Astrocyte (in vitro differentiated cells and primary cell): Measurements from ENCODE around the gene TERB1. TPM values are rescaled to one million over a fixed set of nuclear protein-coding genes. Genes with fewer than 3 reads are reported as not detected.

ENCODE experiments used
- DNase-seq: peaks from one replicate; pipeline ENCODE4 v3.0.0-alpha.2; 2010; ENCODE audit warnings: low read depth
- FAIRE-seq: peaks from 2 replicates; lab custom pipeline; 2011; peaks lifted over from hg19 to GRCh38; lab: Jason Lieb, UNC
- H2AFZ ChIP-seq: 2 replicates; pipeline ENCODE4 v1.6.0; 2012; ENCODE audit warnings: low read depth, low read length, inconsistent platforms
- H3K27ac ChIP-seq: 2 replicates; pipeline ENCODE4 v1.5.1; 2011; ENCODE audit warnings: low read depth, low read length, inconsistent platforms
- H3K27me3 ChIP-seq: 2 replicates; pipeline ENCODE4 v1.6.0; 2011; ENCODE audit warnings: low read length, inconsistent platforms; ENCODE audit not compliant: insufficient read depth
- H3K36me3 ChIP-seq: 2 replicates; pipeline ENCODE4 v1.5.1; 2011; ENCODE audit warnings: low read length, inconsistent platforms; ENCODE audit not compliant: insufficient read depth
- H3K4me1 ChIP-seq: 2 replicates; pipeline ENCODE4 v1.5.1; 2011; ENCODE audit warnings: low read length, inconsistent platforms; ENCODE audit not compliant: insufficient read depth
- H3K4me2 ChIP-seq: 2 replicates; pipeline ENCODE4 v1.6.0; 2012; ENCODE audit warnings: low read length, inconsistent platforms
- H3K4me3 ChIP-seq: 2 replicates; pipeline ENCODE4 v1.5.1; 2011; ENCODE audit warnings: low read depth, mild to moderate bottlenecking, low read length, inconsistent platforms; ENCODE audit not compliant: insufficient read depth
- H3K79me2 ChIP-seq: 2 replicates; pipeline ENCODE4 v1.6.0; 2012; ENCODE audit warnings: mild to moderate bottlenecking, low read length, inconsistent platforms; ENCODE audit not compliant: insufficient read depth
- H3K9ac ChIP-seq: 2 replicates; pipeline ENCODE4 v1.6.0; 2012; ENCODE audit warnings: mild to moderate bottlenecking, low read length, inconsistent platforms
- H3K9me3 ChIP-seq: 2 replicates; pipeline ENCODE4 v1.5.1; 2012; ENCODE audit warnings: low read depth, mild to moderate bottlenecking, low read length, inconsistent platforms; ENCODE audit not compliant: insufficient read depth
- H4K20me1 ChIP-seq: 2 replicates; pipeline ENCODE4 v1.6.0; 2012; ENCODE audit warnings: low read length, inconsistent platforms; ENCODE audit not compliant: insufficient read depth
- H3K27ac Mint-ChIP-seq: one replicate; pipeline ENCODE4 v1.8.0; 2021; ENCODE audit warnings: mild to moderate bottlenecking, mixed read lengths; ENCODE audit not compliant: unreplicated experiment
- H3K27me3 Mint-ChIP-seq: one replicate; pipeline ENCODE4 v1.8.0; 2021; ENCODE audit warnings: low read depth, mixed read lengths; ENCODE audit not compliant: unreplicated experiment
- H3K36me3 Mint-ChIP-seq: one replicate; pipeline ENCODE4 v1.8.0; 2021; ENCODE audit warnings: low read depth, mixed read lengths; ENCODE audit not compliant: unreplicated experiment
- H3K4me1 Mint-ChIP-seq: one replicate; pipeline ENCODE4 v1.8.0; 2021; ENCODE audit warnings: low read depth, mixed read lengths; ENCODE audit not compliant: unreplicated experiment
- H3K4me3 Mint-ChIP-seq: one replicate; pipeline ENCODE4 v1.8.0; 2021; ENCODE audit warnings: mild to moderate bottlenecking, moderate library complexity, mixed read lengths; ENCODE audit not compliant: unreplicated experiment
- H3K9me3 Mint-ChIP-seq: one replicate; pipeline ENCODE4 v1.8.0; 2021; ENCODE audit warnings: mild to moderate bottlenecking, mixed read lengths; ENCODE audit not compliant: unreplicated experiment
- CTCF ChIP-seq: IDR thresholded peaks from 2 replicates; pipeline ENCODE4 v1.5.1; 2011; ENCODE audit warnings: low read depth, mild to moderate bottlenecking, inconsistent platforms, low read length, moderate library complexity; ENCODE audit not compliant: insufficient read depth
- EZH2 ChIP-seq: IDR thresholded peaks from 2 replicates; pipeline ENCODE4 v1.6.1; 2012; ENCODE audit warnings: mild to moderate bottlenecking, low read length, inconsistent platforms; ENCODE audit not compliant: insufficient read depth
- total RNA-seq: library from RNA; stranded (reverse); gene quantifications from 2 replicates; pipeline ENCODE4 v1.2.1, GENCODE V29; 2021

The TERB1 gene
- total RNA-seq, 1 donor from 2014 or later, result 0.16 TPM

GRCh38 chr16:66754211-66754610, 47.2 kb downstream of the TERB1 start:
- FAIRE-seq, result no peak
- TF ChIP-seq EZH2 (no peak), CTCF (no peak)
- Histone ChIP-seq H3K4me1 (peaks cover 13% of the 10 kb centered on the region), H3K79me2 (peaks cover 29% of the 10 kb centered on the region), H3K36me3 (no peaks in the 10 kb centered on the region), H3K27ac (no peak overlapping the region), H3K9me3 (no peaks in the 10 kb centered on the region), H3K4me3 (no peak overlapping the region), H4K20me1 (peaks cover 17% of the 10 kb centered on the region), H3K27me3 (no peaks in the 10 kb centered on the region), H3K9ac (no peak overlapping the region), H2AFZ (no peak overlapping the region), H3K4me2 (no peak overlapping the region)
- Mint-ChIP-seq H3K9me3 (no peaks in the 10 kb centered on the region), H3K27me3 (no peaks in the 10 kb centered on the region), H3K4me1 (peaks cover 14% of the 10 kb centered on the region), H3K27ac (no peak overlapping the region), H3K36me3 (peaks cover 2% of the 10 kb centered on the region), H3K4me3 (no peak overlapping the region)
- no peak for DNase-seq

- H3K4me3 Mint-ChIP-seq, result no peak overlapping the region
- no peak overlapping the region for H3K4me2 ChIP-seq
- H3K36me3 ChIP-seq, result peaks cover 8% of the 10 kb centered on the region
- no peaks in the 10 kb centered on the region for H3K9me3 ChIP-seq
- H3K9ac ChIP-seq, result no peak overlapping the region
- H3K27ac Mint-ChIP-seq, result no peak overlapping the region
- H3K4me3 ChIP-seq, result no peak overlapping the region
- H3K27ac ChIP-seq, result no peak overlapping the region
- peaks cover 29% of the 10 kb centered on the region for H4K20me1 ChIP-seq
- H3K79me2 ChIP-seq, result peaks cover 41% of the 10 kb centered on the region
- peaks cover 5% of the 10 kb centered on the region for H3K36me3 Mint-ChIP-seq
- H3K4me1 Mint-ChIP-seq, result peaks cover 23% of the 10 kb centered on the region
- H3K9me3 Mint-ChIP-seq, result no peaks in the 10 kb centered on the region
- H3K27me3 ChIP-seq, result no peaks in the 10 kb centered on the region
- DNase-seq (no peak), FAIRE-seq (no peak)
- no peaks in the 10 kb centered on the region for H3K27me3 Mint-ChIP-seq
- H2AFZ ChIP-seq, result no peak overlapping the region
- peaks cover 13% of the 10 kb centered on the region for H3K4me1 ChIP-seq
- TF ChIP-seq CTCF (no peak), EZH2 (no peak)
Measured at GRCh38 chr16:66752958-66753357, 48.4 kb downstream of the TERB1 start.

DNA sequence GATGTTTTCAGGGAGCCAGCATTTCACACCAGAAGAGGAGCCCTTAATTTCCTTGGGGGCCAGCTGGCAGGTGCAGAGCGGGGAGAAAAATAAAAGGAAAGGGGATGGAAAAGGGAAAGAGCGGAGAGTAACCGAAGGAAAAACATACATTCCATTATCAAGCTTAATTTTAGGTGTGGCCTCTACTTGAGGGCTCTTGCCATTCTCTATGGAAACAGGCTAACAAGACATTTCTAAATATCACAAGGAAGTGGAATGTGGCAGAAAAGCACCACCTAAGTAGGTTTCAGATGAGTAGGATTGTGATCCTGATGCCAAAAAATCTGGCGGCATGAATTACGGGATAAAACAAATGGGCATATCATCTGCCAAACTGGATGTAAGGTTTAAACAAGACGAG, 49.0 kb downstream of the TERB1 start:
- no peak for FAIRE-seq
- H3K4me2 ChIP-seq, result peak overlapping the region; percentile 100

More for the DNA sequence above, 49.0 kb downstream of the TERB1 start:
- Histone ChIP-seq H3K27me3 (no peaks in the 10 kb centered on the region), H3K27ac (no peak overlapping the region), H2AFZ (peak overlapping the region; percentile 77), H3K36me3 (peaks cover 12% of the 10 kb centered on the region), H4K20me1 (peaks cover 34% of the 10 kb centered on the region), H3K9me3 (no peaks in the 10 kb centered on the region), H3K9ac (no peak overlapping the region), H3K4me3 (peak overlapping the region; percentile 54), H3K79me2 (peaks cover 46% of the 10 kb centered on the region), H3K4me1 (peaks cover 13% of the 10 kb centered on the region)
- Mint-ChIP-seq H3K4me3 (peak overlapping the region; percentile 77), H3K27ac (peak overlapping the region; percentile 93), H3K9me3 (no peaks in the 10 kb centered on the region), H3K36me3 (peaks cover 5% of the 10 kb centered on the region), H3K4me1 (peaks cover 23% of the 10 kb centered on the region), H3K27me3 (no peaks in the 10 kb centered on the region)
- TF ChIP-seq EZH2, result no peak
- no peak for TF ChIP-seq CTCF
- no peak for DNase-seq
